IPS-20b (cell line): ENCODE results near the gene SBNO2.

ENCODE experiments used
- H3K27ac ChIP-seq: one replicate; pipeline ENCODE4 v1.5.1; 2013; ENCODE audit warnings: low read length
- H3K27me3 ChIP-seq: 2 replicates; pipeline ENCODE4 v1.6.1; 2013; ENCODE audit warnings: mild to moderate bottlenecking, low read length, inconsistent platforms; ENCODE audit not compliant: insufficient read depth
- H3K36me3 ChIP-seq: 2 replicates; pipeline ENCODE4 v1.6.1; 2013; ENCODE audit warnings: low read depth, mild to moderate bottlenecking, inconsistent platforms, low read length, moderate library complexity; ENCODE audit not compliant: insufficient read depth
- H3K4me1 ChIP-seq: 2 replicates; pipeline ENCODE4 v1.6.1; 2013; ENCODE audit warnings: mild to moderate bottlenecking, control low read depth, inconsistent platforms, low read length, moderate library complexity; ENCODE audit not compliant: insufficient read depth
- H3K4me3 ChIP-seq: 2 replicates; pipeline ENCODE4 v1.5.1; 2013; ENCODE audit warnings: mild to moderate bottlenecking, low read length, inconsistent platforms
- H3K9ac ChIP-seq: 2 replicates; pipeline ENCODE4 v1.6.1; 2013; ENCODE audit warnings: low read depth, mild to moderate bottlenecking, inconsistent platforms, low read length, moderate library complexity
- H3K9me3 ChIP-seq: 2 replicates; pipeline ENCODE4 v1.6.1; 2013; ENCODE audit warnings: mild to moderate bottlenecking, low read depth, low read length, inconsistent platforms; ENCODE audit not compliant: insufficient read depth

The SBNO2 gene

GRCh38 chr19:1098177-1099051 is 75.7 kb downstream of the SBNO2 start:
- H3K9ac ChIP-seq, result no peak overlapping the region
- no peaks in the 10 kb centered on the region for H3K27me3 ChIP-seq
- H3K9me3 ChIP-seq, result no peaks in the 10 kb centered on the region
- no peak overlapping the region for H3K4me3 ChIP-seq
- H3K36me3 ChIP-seq, result peaks cover 4% of the 10 kb centered on the region; the same call in 1 of the 2 replicates
- no peak overlapping the region for H3K27ac ChIP-seq
- peaks cover 5% of the 10 kb centered on the region; the same call in 1 of the 2 replicates for H3K4me1 ChIP-seq

DNA sequence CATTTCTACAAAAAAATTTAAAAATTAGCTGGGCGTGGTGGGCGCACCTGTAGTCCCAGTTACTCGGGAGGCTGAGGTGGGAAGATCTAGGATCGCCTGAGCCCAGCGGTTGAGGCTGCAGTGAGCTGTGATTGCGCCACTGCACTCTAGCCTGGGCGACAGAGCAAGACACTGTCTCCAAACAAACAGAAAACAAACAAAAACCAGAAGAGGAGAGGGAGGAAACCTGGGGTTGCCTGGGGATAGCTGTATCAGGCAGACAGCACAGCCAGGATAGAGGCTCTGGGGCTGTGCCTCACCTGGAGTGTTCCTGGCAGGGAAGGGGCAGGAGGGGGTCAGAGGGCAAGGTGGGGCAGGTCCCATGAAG is 76.3 kb downstream of the SBNO2 start:
- Histone ChIP-seq H3K27ac (no peak overlapping the region), H3K4me1 (peaks cover 5% of the 10 kb centered on the region; the same call in 1 of the 2 replicates), H3K9ac (no peak overlapping the region), H3K36me3 (peaks cover 11% of the 10 kb centered on the region), H3K9me3 (no peaks in the 10 kb centered on the region), H3K4me3 (no peak overlapping the region), H3K27me3 (no peaks in the 10 kb centered on the region)

- Histone ChIP-seq H3K9ac (peak within 1 kb of the TSS; percentile 87), H3K36me3 (peaks cover 30% of the 10 kb centered on the region), H3K9me3 (no peaks in the 10 kb centered on the region), H3K4me1 (no peaks in the 10 kb centered on the region), H3K4me3 (peak within 1 kb of the TSS; percentile 92), H3K27ac (no peak within 1 kb of the TSS), H3K27me3 (no peaks in the 10 kb centered on the region)
Measured at GRCh38 chr19:1094978-1095701, 78.9 kb downstream of the SBNO2 start, which contains the start of gene POLR2E. TSS of gene POLR2E (minus strand) at chr19:1095375. CDS start at chr19:1095315, 60 bp downstream.

DNA sequence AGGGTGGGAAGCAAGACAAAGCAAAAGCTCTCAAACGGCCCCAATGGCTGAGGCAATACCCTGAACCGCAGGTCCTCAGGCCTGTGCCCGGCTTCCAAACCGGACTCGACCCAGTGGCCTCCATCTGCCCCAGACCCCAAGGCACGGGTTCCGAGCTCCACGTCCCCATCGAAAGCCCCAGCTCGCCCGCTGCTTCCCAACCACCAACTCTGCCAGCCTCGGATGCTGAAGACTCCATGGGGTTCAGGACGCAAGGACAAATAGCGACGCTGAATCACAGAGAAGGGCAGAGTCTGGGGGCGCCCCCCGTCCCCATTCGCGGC is 79.5 kb downstream of the SBNO2 start:
- no peak overlapping the region for H3K27ac ChIP-seq
- peak overlapping the region; percentile 92 for H3K4me3 ChIP-seq
- H3K36me3 ChIP-seq, result peaks cover 30% of the 10 kb centered on the region
- H3K9me3 ChIP-seq, result no peaks in the 10 kb centered on the region
- peak overlapping the region; percentile 87 for H3K9ac ChIP-seq
- H3K4me1 ChIP-seq, result no peaks in the 10 kb centered on the region
- H3K27me3 ChIP-seq, result no peaks in the 10 kb centered on the region

GRCh38 chr19:1093811-1094553 is 80.1 kb downstream of the SBNO2 start:
- H3K27me3 ChIP-seq, result no peaks in the 10 kb centered on the region
- H3K4me3 ChIP-seq, result peak overlapping the region; percentile 92
- H3K9me3 ChIP-seq, result no peaks in the 10 kb centered on the region
- H3K4me1 ChIP-seq, result no peaks in the 10 kb centered on the region
- H3K36me3 ChIP-seq, result peaks cover 31% of the 10 kb centered on the region
- H3K27ac ChIP-seq, result no peak overlapping the region
- H3K9ac ChIP-seq, result peak overlapping the region; percentile 87; the same call in 1 of the 2 replicates

- H3K9ac ChIP-seq, result no peak overlapping the region
- peaks cover 38% of the 10 kb centered on the region for H3K36me3 ChIP-seq
- no peak overlapping the region for H3K27ac ChIP-seq
- no peak overlapping the region for H3K4me3 ChIP-seq
- H3K9me3 ChIP-seq, result no peaks in the 10 kb centered on the region
- H3K27me3 ChIP-seq, result no peaks in the 10 kb centered on the region
- no peaks in the 10 kb centered on the region for H3K4me1 ChIP-seq
Measured at GRCh38 chr19:1093330-1093729, 80.7 kb downstream of the SBNO2 start.

- H3K9me3 ChIP-seq, result no peaks in the 10 kb centered on the region
- H3K36me3 ChIP-seq, result peaks cover 48% of the 10 kb centered on the region
- H3K27me3 ChIP-seq, result no peaks in the 10 kb centered on the region
- H3K27ac ChIP-seq, result no peak overlapping the region
- H3K9ac ChIP-seq, result no peak overlapping the region
- H3K4me1 ChIP-seq, result no peaks in the 10 kb centered on the region
- no peak overlapping the region for H3K4me3 ChIP-seq
Measured at GRCh38 chr19:1091544-1092175, 82.4 kb downstream of the SBNO2 start.

- H3K4me1 ChIP-seq, result no peaks in the 10 kb centered on the region
- H3K4me3 ChIP-seq, result no peak overlapping the region
- H3K27ac ChIP-seq, result no peak overlapping the region
- no peaks in the 10 kb centered on the region for H3K9me3 ChIP-seq
- H3K9ac ChIP-seq, result no peak overlapping the region
- H3K27me3 ChIP-seq, result no peaks in the 10 kb centered on the region
- peaks cover 54% of the 10 kb centered on the region for H3K36me3 ChIP-seq
Measured at GRCh38 chr19:1090731-1091543, 83.1 kb downstream of the SBNO2 start.

DNA sequence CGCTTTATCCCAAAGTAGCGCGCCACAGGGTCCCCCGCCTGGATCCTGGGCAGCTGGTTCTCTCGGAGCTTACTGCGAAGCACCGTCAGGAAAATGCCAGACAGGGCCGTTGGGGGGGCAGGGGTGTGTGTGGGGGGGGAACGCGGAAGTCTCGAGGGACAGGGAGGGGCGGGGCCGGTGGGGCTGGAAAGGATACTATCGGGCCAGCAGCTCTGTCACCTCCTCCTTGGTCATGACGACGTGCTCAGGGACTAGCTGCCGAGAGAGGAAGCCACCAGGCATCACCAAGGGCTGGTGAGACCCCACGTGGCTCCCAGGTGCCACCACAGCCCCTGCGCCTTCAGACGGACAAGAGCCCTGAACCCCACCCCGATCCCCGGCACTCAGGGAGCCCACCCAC is 84.2 kb downstream of the SBNO2 start:
- Histone ChIP-seq H3K27me3 (no peaks in the 10 kb centered on the region), H3K4me3 (no peak overlapping the region), H3K27ac (no peak overlapping the region), H3K4me1 (no peaks in the 10 kb centered on the region), H3K36me3 (peaks cover 65% of the 10 kb centered on the region), H3K9ac (no peak overlapping the region), H3K9me3 (no peaks in the 10 kb centered on the region)

DNA sequence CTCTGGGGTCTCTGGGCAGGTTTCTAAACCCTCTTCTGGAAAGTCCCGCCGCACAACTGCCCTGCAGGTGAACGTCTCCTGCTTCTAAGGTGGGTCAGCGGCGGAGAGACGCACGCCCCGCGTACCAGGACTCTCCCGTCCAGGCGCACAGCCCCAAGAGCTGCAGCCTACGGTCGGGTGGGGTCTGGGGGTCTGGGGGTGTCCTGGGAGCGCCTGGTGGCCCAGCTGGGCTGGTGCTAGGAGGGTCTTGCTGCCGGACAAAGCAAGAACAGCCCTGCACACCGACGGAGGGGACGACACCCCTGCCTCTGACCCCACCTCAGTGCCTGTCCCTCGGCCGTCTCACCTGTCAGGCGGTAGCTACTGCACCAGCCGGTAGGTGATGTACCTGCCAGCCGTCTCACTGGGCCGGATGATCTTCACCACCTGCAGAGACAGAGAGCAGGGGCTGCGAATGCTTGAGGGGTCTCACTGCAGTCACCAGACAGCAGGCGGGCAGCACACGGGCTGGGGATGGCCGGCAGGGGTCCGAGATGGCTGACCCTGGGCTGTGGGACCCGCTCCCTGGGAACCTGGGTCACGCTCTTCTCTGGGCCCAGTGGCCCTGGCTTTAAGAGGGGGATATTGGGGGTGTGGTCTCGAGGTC is 84.8 kb downstream of the SBNO2 start:
- no peaks in the 10 kb centered on the region for H3K27me3 ChIP-seq
- no peak overlapping the region for H3K9ac ChIP-seq

More for the DNA sequence above, 84.8 kb downstream of the SBNO2 start:
- H3K4me3 ChIP-seq, result no peak overlapping the region
- no peak overlapping the region for H3K27ac ChIP-seq
- H3K4me1 ChIP-seq, result no peaks in the 10 kb centered on the region
- no peaks in the 10 kb centered on the region for H3K9me3 ChIP-seq
- peaks cover 71% of the 10 kb centered on the region for H3K36me3 ChIP-seq
